H9 (cell line): Measurements from ENCODE around the gene PGF. TPM values are rescaled to one million over a fixed set of nuclear protein-coding genes. Genes with fewer than 3 reads are reported as not detected.

Experiments used
- DNase-seq: peaks from one replicate; pipeline ENCODE4 v3.0.0-alpha.2; 2017
- H2AFZ ChIP-seq: one replicate; pipeline ENCODE4 v1.6.1; 2013; ENCODE audit warnings: mild to moderate bottlenecking, low read length, control low read depth, moderate library complexity
- H2AK5ac ChIP-seq: 2 replicates; pipeline ENCODE4 v1.6.1; 2013; ENCODE audit warnings: low read length, control low read depth, mixed read lengths; ENCODE audit not compliant: insufficient read length
- H2BK120ac ChIP-seq: one replicate; pipeline ENCODE4 v1.6.1; 2013; ENCODE audit warnings: low read depth, mild to moderate bottlenecking, low read length, control low read depth, inconsistent platforms; ENCODE audit not compliant: poor library complexity, severe bottlenecking
- H2BK12ac ChIP-seq: 2 replicates; pipeline ENCODE4 v1.6.1; 2013; ENCODE audit warnings: low read length, control low read depth, mixed read lengths, low read depth; ENCODE audit not compliant: insufficient read length
- H2BK15ac ChIP-seq: 2 replicates; pipeline ENCODE4 v1.6.1; 2013; ENCODE audit warnings: low read depth, low read length, control low read depth
- H2BK20ac ChIP-seq: one replicate; pipeline ENCODE4 v1.6.1; 2013; ENCODE audit warnings: low read depth, mild to moderate bottlenecking, low read length, control low read depth, inconsistent platforms; ENCODE audit not compliant: poor library complexity, severe bottlenecking
- H2BK5ac ChIP-seq: 2 replicates; pipeline ENCODE4 v1.6.1; 2013; ENCODE audit warnings: low read length, control low read depth, mixed read lengths; ENCODE audit not compliant: insufficient read length
- H3K14ac ChIP-seq: 2 replicates; pipeline ENCODE4 v1.6.1; 2013; ENCODE audit warnings: low read length, control low read depth; ENCODE audit not compliant: insufficient read depth
- H3K18ac ChIP-seq: 2 replicates; pipeline ENCODE4 v1.6.1; 2013; ENCODE audit warnings: low read depth, mild to moderate bottlenecking, mixed read lengths, low read length, control low read depth; ENCODE audit not compliant: insufficient read length
- H3K23ac ChIP-seq: 2 replicates; pipeline ENCODE4 v1.6.1; 2013; ENCODE audit warnings: low read length, control low read depth, mixed read lengths, low read depth; ENCODE audit not compliant: insufficient read length
- H3K23me2 ChIP-seq: 2 replicates; pipeline ENCODE4 v1.6.1; 2013; ENCODE audit warnings: low read depth, mild to moderate bottlenecking, mixed read lengths, low read length, control low read depth; ENCODE audit not compliant: insufficient read length, poor library complexity, severe bottlenecking
- H3K27ac ChIP-seq: 2 replicates; pipeline ENCODE4 v1.5.1; 2013; ENCODE audit warnings: low read length, control low read depth, mixed read lengths, low read depth; ENCODE audit not compliant: insufficient read length
- H3K27me3 ChIP-seq: 2 replicates; pipeline ENCODE4 v1.6.1; 2013; ENCODE audit warnings: low read length, control low read depth, inconsistent platforms; ENCODE audit not compliant: insufficient read depth
- H3K4ac ChIP-seq: 2 replicates; pipeline ENCODE4 v1.6.1; 2013; ENCODE audit warnings: low read depth, mild to moderate bottlenecking, control low read depth, inconsistent platforms, low read length, moderate library complexity
- H3K4me1 ChIP-seq: 2 replicates; pipeline ENCODE4 v1.6.1; 2013; ENCODE audit warnings: low read length, control low read depth, inconsistent platforms; ENCODE audit not compliant: insufficient read depth
- H3K4me2 ChIP-seq: 2 replicates; pipeline ENCODE4 v1.6.1; 2013; ENCODE audit warnings: low read length, control low read depth, mixed read lengths; ENCODE audit not compliant: insufficient read length, insufficient read depth
- H3K56ac ChIP-seq: 2 replicates; pipeline ENCODE4 v1.6.1; 2013; ENCODE audit warnings: low read depth, mild to moderate bottlenecking, mixed read lengths, low read length, control low read depth; ENCODE audit not compliant: insufficient read length
- H3K79me1 ChIP-seq: 2 replicates; pipeline ENCODE4 v1.6.1; 2013; ENCODE audit warnings: low read depth, mild to moderate bottlenecking, moderate library complexity, low read length, control low read depth, inconsistent platforms; ENCODE audit not compliant: insufficient read depth, poor library complexity, severe bottlenecking
- H3K79me2 ChIP-seq: 2 replicates; pipeline ENCODE4 v1.6.1; 2013; ENCODE audit warnings: low read length, control low read depth, inconsistent platforms; ENCODE audit not compliant: insufficient read depth
- H3K9ac ChIP-seq: 2 replicates; pipeline ENCODE4 v1.6.1; 2013; ENCODE audit warnings: low read length, control low read depth, mixed read lengths; ENCODE audit not compliant: insufficient read length; ENCODE audit errors: extremely low read depth
- H3K9me3 ChIP-seq: one replicate; pipeline ENCODE4 v1.6.1; 2013; ENCODE audit warnings: low read depth, low read length, inconsistent platforms; ENCODE audit not compliant: control insufficient read depth
- H3T11ph ChIP-seq: one replicate; pipeline ENCODE4 v1.6.1; 2013; ENCODE audit warnings: mild to moderate bottlenecking, low read length, control low read depth, inconsistent platforms
- H4K20me1 ChIP-seq: one replicate; pipeline ENCODE4 v1.6.1; 2013; ENCODE audit not compliant: control insufficient read depth, insufficient read length, insufficient read depth
- H4K5ac ChIP-seq: 2 replicates; pipeline ENCODE4 v1.6.1; 2013; ENCODE audit warnings: low read depth, mild to moderate bottlenecking, mixed read lengths, low read length, control low read depth; ENCODE audit not compliant: insufficient read length
- H4K8ac ChIP-seq: replicated peaks from 2 replicates; pipeline ENCODE4 v1.6.1; 2013; ENCODE audit warnings: low read length, control low read depth, mixed read lengths, low read depth; ENCODE audit not compliant: insufficient read length
- H4K91ac ChIP-seq: 2 replicates; pipeline ENCODE4 v1.6.1; 2013; ENCODE audit warnings: low read depth, mild to moderate bottlenecking, moderate library complexity, mixed read lengths, low read length, control low read depth; ENCODE audit not compliant: insufficient read length
- H3K27ac Mint-ChIP-seq, 3 experiments: 2 replicates in 2 of 3; 3 replicates in 1 of 3; pipeline ENCODE4 v1.8.0; 2020 to 2021; ENCODE audit warnings: mixed read lengths in 3 of 3, mild to moderate bottlenecking in 1 of 3, moderate library complexity in 1 of 3
- H3K27me3 Mint-ChIP-seq: 2 replicates; pipeline ENCODE4 v1.8.0; 2021; ENCODE audit warnings: low read depth, mild to moderate bottlenecking, moderate library complexity, mixed read lengths
- H3K36me3 Mint-ChIP-seq, 3 experiments: 2 replicates in 2 of 3; 3 replicates in 1 of 3; pipeline ENCODE4 v1.8.0; 2020 to 2021; ENCODE audit warnings: low read depth in 3 of 3, mixed read lengths in 3 of 3; ENCODE audit not compliant: insufficient read depth in 1 of 3
- H3K4me1 Mint-ChIP-seq, 2 experiments: 2 replicates each; pipeline ENCODE4 v1.8.0; 2020; ENCODE audit warnings: mixed read lengths in 2 of 2
- H3K4me3 Mint-ChIP-seq, 2 experiments: 2 replicates in 1 of 2; 3 replicates in 1 of 2; pipeline ENCODE4 v1.8.0; 2020 to 2021; ENCODE audit warnings: mild to moderate bottlenecking in 2 of 2, mixed read lengths in 2 of 2, moderate library complexity in 1 of 2
- H3K9me3 Mint-ChIP-seq, 2 experiments: 2 replicates in 1 of 2; 3 replicates in 1 of 2; pipeline ENCODE4 v1.8.0; 2020; ENCODE audit warnings: mild to moderate bottlenecking in 2 of 2, mixed read lengths in 2 of 2, moderate library complexity in 1 of 2
- WGBS: extraction: QIAGEN DNeasy Blood & Tissue Kit; methylation state at CpG from one replicate; pipeline ENCODE4 v1.1.7; 2013; ENCODE audit warnings: missing lambda C conversion rate, low lambda C conversion rate, mixed read lengths; ENCODE audit not compliant: insufficient read length; ENCODE audit errors: extremely low coverage; 5-methylcytosine and 5-hydroxymethylcytosine counted together
- total RNA-seq: library from RNA; stranded (reverse); gene quantifications from 2 replicates; pipeline ENCODE4 v1.2.1, GENCODE V29; 2021
- TF ChIP-seq, protein P1 (sequence below): fragments of 200-600 bp; sonication (generic); conservative IDR thresholded peaks from 3 replicates; pipeline ENCODE4 v1.8.0; 2021; ENCODE audit warnings: antibody characterized with exemption, mild to moderate bottlenecking

PGF gene
- total RNA-seq, 1 experiment from 2014 or later = 2.3 TPM

DNA sequence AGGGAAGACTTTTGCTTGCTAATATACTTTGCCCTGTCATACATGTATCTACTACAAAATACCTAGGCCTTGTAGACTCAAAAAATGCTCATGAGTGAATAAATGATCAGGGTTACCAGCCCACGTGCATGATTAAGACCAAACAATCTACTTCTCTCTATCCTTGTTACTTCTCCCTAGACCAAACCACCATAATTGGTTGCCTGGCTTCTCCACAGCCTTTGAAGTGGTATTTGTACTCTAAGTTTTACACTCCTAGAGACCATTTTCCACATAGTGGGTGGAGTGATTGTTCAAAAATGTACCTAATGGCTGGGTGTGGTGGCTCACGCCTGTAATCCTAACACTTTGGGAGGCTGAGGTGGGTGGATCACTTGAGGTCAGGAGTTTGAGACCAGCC, 18.2 kb downstream of the PGF start:
- Histone ChIP-seq H3K79me1 (no peaks in the 10 kb centered on the region), H4K8ac (no peak overlapping the region), H3K79me2 (no peaks in the 10 kb centered on the region), H3T11ph (no peak overlapping the region), H4K20me1 (no peaks in the 10 kb centered on the region), H2BK120ac (no peak overlapping the region), H3K18ac (no peak overlapping the region), H4K91ac (no peak overlapping the region), H3K4me1 (no peaks in the 10 kb centered on the region), H3K56ac (no peak overlapping the region), H2BK15ac (no peak overlapping the region), H4K5ac (no peak overlapping the region), H2BK20ac (no peak overlapping the region), H3K14ac (no peak overlapping the region), H3K23me2 (peaks cover 2% of the 10 kb centered on the region), H3K9ac (no peak overlapping the region), H2BK5ac (no peak overlapping the region), H3K4me2 (no peak overlapping the region), H3K23ac (no peak overlapping the region), H3K9me3 (no peaks in the 10 kb centered on the region), H2AK5ac (no peak overlapping the region), H2BK12ac (no peak overlapping the region), H3K27ac (no peak overlapping the region), H3K27me3 (no peaks in the 10 kb centered on the region), H3K4ac (no peak overlapping the region), H2AFZ (no peak overlapping the region)
- Mint-ChIP-seq H3K36me3 (no peaks in the 10 kb centered on the region), H3K4me3 (no peak overlapping the region), H3K27me3 (peaks cover 2% of the 10 kb centered on the region; the same call in 1 of the 2 replicates), H3K9me3 (no peaks in the 10 kb centered on the region), H3K4me1 (peaks cover 2 to 8% of the 10 kb centered on the region in 2 experiments; a peak in 1 of 4 replicates), H3K27ac (no peak overlapping the region)
- no peak for DNase-seq
- TF ChIP-seq, protein P1, sequence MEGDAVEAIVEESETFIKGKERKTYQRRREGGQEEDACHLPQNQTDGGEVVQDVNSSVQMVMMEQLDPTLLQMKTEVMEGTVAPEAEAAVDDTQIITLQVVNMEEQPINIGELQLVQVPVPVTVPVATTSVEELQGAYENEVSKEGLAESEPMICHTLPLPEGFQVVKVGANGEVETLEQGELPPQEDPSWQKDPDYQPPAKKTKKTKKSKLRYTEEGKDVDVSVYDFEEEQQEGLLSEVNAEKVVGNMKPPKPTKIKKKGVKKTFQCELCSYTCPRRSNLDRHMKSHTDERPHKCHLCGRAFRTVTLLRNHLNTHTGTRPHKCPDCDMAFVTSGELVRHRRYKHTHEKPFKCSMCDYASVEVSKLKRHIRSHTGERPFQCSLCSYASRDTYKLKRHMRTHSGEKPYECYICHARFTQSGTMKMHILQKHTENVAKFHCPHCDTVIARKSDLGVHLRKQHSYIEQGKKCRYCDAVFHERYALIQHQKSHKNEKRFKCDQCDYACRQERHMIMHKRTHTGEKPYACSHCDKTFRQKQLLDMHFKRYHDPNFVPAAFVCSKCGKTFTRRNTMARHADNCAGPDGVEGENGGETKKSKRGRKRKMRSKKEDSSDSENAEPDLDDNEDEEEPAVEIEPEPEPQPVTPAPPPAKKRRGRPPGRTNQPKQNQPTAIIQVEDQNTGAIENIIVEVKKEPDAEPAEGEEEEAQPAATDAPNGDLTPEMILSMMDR = no peak
- WGBS = no CpG with 5 or more reads among the region's 2 CpGs
